ENCODE results near the gene ZNF197.

DNA sequence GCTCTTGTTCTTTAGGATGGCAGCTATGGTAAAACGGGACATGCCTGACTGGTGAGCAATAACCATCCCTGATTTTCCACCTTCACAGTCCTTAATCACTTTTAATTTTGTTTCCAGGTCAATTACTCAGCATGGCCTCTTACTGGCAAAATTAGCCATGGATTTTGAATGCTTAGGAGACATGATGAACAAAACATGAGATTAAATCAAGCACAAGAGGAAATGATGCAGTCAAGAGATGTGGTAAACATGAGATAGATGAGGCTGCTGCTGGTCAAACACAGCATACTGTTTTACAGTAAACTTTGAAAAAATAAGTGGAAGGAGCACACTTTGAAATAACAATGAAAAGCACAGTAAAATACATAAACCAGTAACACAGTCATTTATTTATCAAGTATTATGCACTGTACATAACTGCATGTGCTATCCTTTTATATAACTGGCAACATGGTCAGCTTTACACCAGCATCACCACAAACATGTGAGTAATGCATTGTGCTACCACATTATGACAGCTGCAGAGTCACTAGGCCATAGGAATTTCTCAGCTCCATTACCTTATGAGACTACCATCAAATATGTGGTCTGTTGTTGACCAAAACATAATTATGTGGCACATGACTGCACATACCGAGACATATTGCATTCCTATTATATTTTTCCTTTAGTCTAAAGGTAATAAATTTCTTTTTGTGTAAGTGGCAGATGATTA is 57.5 kb downstream of the ZNF197 start:
- TF ChIP-seq POLR2A (IDR thresholded peaks at IDR 0.05) (no peak), CTCF (IDR thresholded peaks at IDR 0.05) (no peak)
